ENCODE results near the gene RYR3. TPM values are rescaled to one million over a fixed set of nuclear protein-coding genes. Genes with fewer than 3 reads are reported as not detected.

Gene RYR3
- total RNA-seq, 1 donor from 2014 or later = 0.61 TPM

DNA sequence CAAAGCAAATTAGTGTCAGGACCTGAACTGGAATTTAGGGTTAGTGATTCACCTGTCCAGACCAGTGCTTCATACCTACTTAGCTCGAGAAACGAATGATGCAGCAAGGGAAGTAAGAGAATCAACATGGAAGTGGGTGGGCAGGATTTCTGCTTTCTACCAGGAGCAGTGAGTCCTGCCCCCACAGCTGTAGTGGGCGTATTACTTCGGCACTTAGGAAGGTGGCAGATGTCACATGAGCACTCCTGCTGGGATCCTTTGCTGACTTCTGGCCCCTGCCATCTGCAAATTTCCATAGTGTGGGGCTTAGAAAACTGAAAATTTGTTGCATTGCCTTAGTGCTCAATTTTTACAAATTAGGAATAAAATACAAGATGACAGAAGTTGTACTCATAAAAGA is 31.2 kb downstream of the RYR3 start:
- ATAC-seq (no peak), DNase-seq (no peak)
- TF ChIP-seq, protein P1, sequence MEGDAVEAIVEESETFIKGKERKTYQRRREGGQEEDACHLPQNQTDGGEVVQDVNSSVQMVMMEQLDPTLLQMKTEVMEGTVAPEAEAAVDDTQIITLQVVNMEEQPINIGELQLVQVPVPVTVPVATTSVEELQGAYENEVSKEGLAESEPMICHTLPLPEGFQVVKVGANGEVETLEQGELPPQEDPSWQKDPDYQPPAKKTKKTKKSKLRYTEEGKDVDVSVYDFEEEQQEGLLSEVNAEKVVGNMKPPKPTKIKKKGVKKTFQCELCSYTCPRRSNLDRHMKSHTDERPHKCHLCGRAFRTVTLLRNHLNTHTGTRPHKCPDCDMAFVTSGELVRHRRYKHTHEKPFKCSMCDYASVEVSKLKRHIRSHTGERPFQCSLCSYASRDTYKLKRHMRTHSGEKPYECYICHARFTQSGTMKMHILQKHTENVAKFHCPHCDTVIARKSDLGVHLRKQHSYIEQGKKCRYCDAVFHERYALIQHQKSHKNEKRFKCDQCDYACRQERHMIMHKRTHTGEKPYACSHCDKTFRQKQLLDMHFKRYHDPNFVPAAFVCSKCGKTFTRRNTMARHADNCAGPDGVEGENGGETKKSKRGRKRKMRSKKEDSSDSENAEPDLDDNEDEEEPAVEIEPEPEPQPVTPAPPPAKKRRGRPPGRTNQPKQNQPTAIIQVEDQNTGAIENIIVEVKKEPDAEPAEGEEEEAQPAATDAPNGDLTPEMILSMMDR (IDR thresholded peaks at IDR 0.05) = no peak
- intact Hi-C loops (cut with DNase I) = no loop called here
- no peak overlapping the region for H3K27ac ChIP-seq
- H3K27me3 ChIP-seq = no peaks in the 10 kb centered on the region
- no peaks in the 10 kb centered on the region for H3K36me3 ChIP-seq
- no peak overlapping the region for H3K4me3 ChIP-seq
- H3K9me3 ChIP-seq = no peaks in the 10 kb centered on the region
- H3K4me1 ChIP-seq = no peaks in the 10 kb centered on the region

DNA sequence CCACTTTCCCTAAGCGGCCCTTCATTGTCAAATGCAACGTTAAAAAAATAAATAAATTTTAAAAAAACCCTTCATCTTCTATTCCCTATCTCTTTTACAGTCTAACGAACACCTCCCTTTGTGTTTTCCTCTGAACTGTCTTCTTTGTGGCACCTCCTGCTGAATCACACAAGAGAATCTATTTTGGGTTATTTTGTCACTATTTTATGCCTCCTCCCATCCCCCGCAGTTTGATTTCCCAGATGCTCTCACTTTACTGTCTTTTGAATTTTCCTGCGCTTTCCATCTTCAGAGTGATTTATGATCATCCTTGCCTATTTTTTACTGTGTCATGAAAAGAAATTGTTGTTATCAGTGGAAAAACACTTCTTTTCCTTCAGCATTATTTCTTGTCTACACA is 32.5 kb downstream of the RYR3 start:
- no peak for DNase-seq
- H3K27ac ChIP-seq = no peak overlapping the region
- H3K4me3 ChIP-seq = no peak overlapping the region
- H3K36me3 ChIP-seq = no peaks in the 10 kb centered on the region
- intact Hi-C loops (cut with DNase I) = no loop called here
- no peaks in the 10 kb centered on the region for H3K27me3 ChIP-seq
- TF ChIP-seq, protein P1 (IDR thresholded peaks at IDR 0.05) = no peak
- no peaks in the 10 kb centered on the region for H3K9me3 ChIP-seq
- no peaks in the 10 kb centered on the region for H3K4me1 ChIP-seq
- ATAC-seq = no peak

DNA sequence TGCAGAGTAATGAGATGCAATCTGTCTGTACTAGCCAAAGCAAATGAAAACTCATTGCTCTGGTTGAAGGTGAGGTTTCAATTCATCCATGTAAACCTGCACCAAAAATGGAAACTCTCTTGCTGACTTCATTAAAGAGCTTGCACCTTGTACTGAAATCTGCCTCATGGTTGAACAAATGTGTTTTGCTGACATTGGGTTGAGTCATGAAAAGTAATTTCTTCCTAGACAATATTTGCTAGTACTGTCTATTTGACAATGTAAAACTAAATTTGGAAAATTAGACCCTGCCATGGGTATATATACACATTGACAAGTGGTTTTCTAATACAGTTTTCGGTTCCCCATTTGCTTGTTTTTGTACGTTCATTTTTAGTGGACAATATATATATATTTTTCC is 33.3 kb downstream of the RYR3 start:
- H3K27ac ChIP-seq = no peak overlapping the region
- no peak overlapping the region for H3K4me3 ChIP-seq
- intact Hi-C loops (cut with DNase I) = no loop called here
- no peaks in the 10 kb centered on the region for H3K27me3 ChIP-seq
- DNase-seq = no peak
- no peaks in the 10 kb centered on the region for H3K9me3 ChIP-seq
- TF ChIP-seq, protein P1 (IDR thresholded peaks at IDR 0.05) = no peak
- no peak for ATAC-seq
- no peaks in the 10 kb centered on the region for H3K4me1 ChIP-seq
- H3K36me3 ChIP-seq = no peaks in the 10 kb centered on the region

DNA sequence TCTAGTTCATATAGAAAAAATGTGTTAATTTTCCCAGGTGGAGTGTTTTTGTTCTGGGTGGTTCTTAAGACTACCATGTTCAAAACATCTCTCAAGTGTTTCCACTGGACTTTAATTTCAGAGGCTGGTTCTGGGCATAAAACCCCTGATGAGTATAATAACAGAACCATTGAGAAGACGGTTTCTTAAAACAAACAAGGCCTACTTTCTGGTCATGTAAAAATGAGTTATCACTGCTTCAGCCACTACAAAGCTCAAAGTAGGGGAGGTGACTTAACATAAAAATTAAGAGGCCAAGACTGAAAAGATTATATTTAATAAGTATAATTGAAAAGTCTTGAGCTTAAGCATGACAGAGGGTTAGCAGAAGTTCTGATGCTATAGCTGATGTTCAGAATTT is 33.8 kb downstream of the RYR3 start:
- DNase-seq (no peak), ATAC-seq (no peak)
- intact Hi-C loops (cut with DNase I) = no loop called here
- H3K4me1 ChIP-seq = no peaks in the 10 kb centered on the region
- H3K27me3 ChIP-seq = no peaks in the 10 kb centered on the region
- no peak overlapping the region for H3K4me3 ChIP-seq
- TF ChIP-seq, protein P1 (IDR thresholded peaks at IDR 0.05) = no peak
- no peaks in the 10 kb centered on the region for H3K36me3 ChIP-seq
- no peak overlapping the region for H3K27ac ChIP-seq
- H3K9me3 ChIP-seq = no peaks in the 10 kb centered on the region

DNA sequence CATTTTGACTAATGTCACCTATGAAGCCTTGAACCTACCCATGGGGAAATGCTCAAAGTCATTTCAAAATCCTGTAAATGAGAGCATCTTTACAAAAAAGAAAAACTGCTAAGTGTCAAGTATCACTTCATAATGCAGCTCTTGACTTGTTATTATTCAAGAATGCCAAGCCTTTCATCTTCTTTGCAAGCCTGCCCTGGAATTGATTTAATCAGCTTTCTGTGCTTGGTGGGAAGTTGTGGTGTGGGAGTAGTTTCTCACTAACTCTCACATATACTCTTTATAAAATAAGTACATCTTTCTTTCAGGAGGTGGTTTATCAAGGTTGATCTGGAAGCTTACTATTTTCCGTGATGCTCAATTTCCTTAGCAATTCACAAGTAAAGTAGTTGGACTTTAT is 43.6 kb downstream of the RYR3 start:
- H3K4me1 ChIP-seq = no peaks in the 10 kb centered on the region
- no peak overlapping the region for H3K4me3 ChIP-seq
- no peak for ATAC-seq
- H3K36me3 ChIP-seq = no peaks in the 10 kb centered on the region
- TF ChIP-seq, protein P1 (IDR thresholded peaks at IDR 0.05) = no peak
- no peaks in the 10 kb centered on the region for H3K9me3 ChIP-seq
- no peak for DNase-seq
- no peak overlapping the region for H3K27ac ChIP-seq
- intact Hi-C loops (cut with DNase I) = no loop called here
- no peaks in the 10 kb centered on the region for H3K27me3 ChIP-seq

DNA sequence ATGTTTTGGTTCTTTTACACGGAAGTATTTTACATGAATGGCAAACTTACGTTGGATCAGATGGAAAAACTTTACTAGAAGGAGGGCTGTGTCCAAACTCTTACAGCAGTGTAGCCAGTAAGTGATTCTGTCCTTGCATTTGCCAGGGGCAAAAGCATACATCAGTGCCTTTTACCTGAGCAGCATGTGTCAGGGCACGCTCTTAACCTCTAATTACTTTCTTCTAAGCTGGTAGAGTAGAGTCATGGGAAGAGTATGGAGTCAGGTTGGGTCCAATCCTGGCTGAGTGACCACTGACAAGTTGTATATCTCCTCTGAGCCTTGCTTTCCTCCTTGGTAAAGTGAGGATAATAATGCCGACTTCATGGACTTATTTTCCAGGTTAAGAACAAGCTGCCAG is 47.1 kb downstream of the RYR3 start:
- TF ChIP-seq, protein P1 (IDR thresholded peaks at IDR 0.05) = no peak
- DNase-seq (no peak), ATAC-seq (no peak)
- no peaks in the 10 kb centered on the region for H3K4me1 ChIP-seq
- H3K27me3 ChIP-seq = no peaks in the 10 kb centered on the region
- H3K27ac ChIP-seq = no peak overlapping the region
- intact Hi-C loops (cut with DNase I) = no loop called here
- no peaks in the 10 kb centered on the region for H3K36me3 ChIP-seq
- H3K4me3 ChIP-seq = no peak overlapping the region
- H3K9me3 ChIP-seq = no peaks in the 10 kb centered on the region

Measured in upper lobe of right lung (tissue), 1 donor.